ENCODE data around the gene SOX11.

Gene SOX11

GRCh38 chr2:5698134-5698533 is 6.0 kb downstream of the SOX11 start:
- no peak for DNase-seq (ENCODE audit: low read depth)
- TF ChIP-seq, protein P1, sequence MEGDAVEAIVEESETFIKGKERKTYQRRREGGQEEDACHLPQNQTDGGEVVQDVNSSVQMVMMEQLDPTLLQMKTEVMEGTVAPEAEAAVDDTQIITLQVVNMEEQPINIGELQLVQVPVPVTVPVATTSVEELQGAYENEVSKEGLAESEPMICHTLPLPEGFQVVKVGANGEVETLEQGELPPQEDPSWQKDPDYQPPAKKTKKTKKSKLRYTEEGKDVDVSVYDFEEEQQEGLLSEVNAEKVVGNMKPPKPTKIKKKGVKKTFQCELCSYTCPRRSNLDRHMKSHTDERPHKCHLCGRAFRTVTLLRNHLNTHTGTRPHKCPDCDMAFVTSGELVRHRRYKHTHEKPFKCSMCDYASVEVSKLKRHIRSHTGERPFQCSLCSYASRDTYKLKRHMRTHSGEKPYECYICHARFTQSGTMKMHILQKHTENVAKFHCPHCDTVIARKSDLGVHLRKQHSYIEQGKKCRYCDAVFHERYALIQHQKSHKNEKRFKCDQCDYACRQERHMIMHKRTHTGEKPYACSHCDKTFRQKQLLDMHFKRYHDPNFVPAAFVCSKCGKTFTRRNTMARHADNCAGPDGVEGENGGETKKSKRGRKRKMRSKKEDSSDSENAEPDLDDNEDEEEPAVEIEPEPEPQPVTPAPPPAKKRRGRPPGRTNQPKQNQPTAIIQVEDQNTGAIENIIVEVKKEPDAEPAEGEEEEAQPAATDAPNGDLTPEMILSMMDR (IDR thresholded peaks at IDR 0.05; ENCODE audit: low read depth, low read length) = no peak
- no peak for TF ChIP-seq POLR2A (IDR thresholded peaks at IDR 0.05; ENCODE audit: extremely low read depth, insufficient read length)
- TF ChIP-seq MYC (IDR thresholded peaks at IDR 0.05; ENCODE audit: low read depth, low read length) = no peak
- no peak for TF ChIP-seq MAX (IDR thresholded peaks at IDR 0.05; ENCODE audit: low read depth, low read length)
- no peak overlapping the region for H3K4me3 ChIP-seq (ENCODE audit: low read depth, low read length)

DNA sequence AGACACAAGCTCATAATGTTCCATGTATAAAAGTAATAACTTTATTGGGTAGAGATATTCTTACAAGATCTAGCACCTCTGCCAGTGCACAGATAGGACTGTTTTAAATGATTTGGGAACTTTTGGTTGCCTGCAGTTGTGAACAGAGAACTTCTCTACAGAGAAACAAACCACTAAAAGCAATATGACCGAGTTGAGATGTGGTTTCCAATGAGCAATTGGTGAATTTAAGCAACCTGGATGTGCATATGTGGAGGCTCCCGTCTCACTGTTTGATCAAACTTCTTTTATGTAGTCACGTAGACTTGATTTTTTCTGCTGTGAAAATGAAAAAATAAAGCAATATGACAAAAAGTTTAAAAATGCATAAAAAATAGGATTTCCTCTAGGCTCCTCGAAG is 7.8 kb downstream of the SOX11 start:
- H3K4me3 ChIP-seq (ENCODE audit: low read depth, low read length) = no peak overlapping the region
- DNase-seq (ENCODE audit: low read depth) = no peak
- TF ChIP-seq MYC (IDR thresholded peaks at IDR 0.05; ENCODE audit: low read depth, low read length) = no peak
- TF ChIP-seq POLR2A (IDR thresholded peaks at IDR 0.05; ENCODE audit: extremely low read depth, insufficient read length) = no peak
- TF ChIP-seq, protein P1 (IDR thresholded peaks at IDR 0.05; ENCODE audit: low read depth, low read length) = no peak
- no peak for TF ChIP-seq MAX (IDR thresholded peaks at IDR 0.05; ENCODE audit: low read depth, low read length)

DNA sequence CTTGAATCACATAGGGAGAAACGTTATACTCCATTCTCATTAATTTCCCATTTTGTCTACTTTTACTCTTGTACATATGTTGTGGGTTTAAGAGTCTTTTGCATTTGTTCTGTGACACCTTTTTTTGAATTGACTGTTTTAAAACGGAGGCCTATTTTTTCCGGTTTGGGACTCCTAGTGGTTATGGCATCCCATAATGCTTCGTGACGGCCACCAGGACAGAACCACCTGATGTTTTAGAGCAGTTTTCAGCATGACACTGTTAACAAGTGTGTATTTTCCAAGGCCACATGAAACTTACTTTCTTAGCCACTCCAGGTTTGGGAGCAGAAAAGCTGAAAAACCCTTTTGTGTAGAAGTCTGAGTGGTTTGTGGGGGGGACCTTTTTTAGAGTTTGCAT is 8.4 kb downstream of the SOX11 start:
- TF ChIP-seq MAX (IDR thresholded peaks at IDR 0.05; ENCODE audit: low read depth, low read length) = no peak
- no peak for TF ChIP-seq POLR2A (IDR thresholded peaks at IDR 0.05; ENCODE audit: extremely low read depth, insufficient read length)
- TF ChIP-seq MYC (IDR thresholded peaks at IDR 0.05; ENCODE audit: low read depth, low read length) = no peak
- TF ChIP-seq, protein P1 (IDR thresholded peaks at IDR 0.05; ENCODE audit: low read depth, low read length) = no peak
- no peak for DNase-seq (ENCODE audit: low read depth)
- H3K4me3 ChIP-seq (ENCODE audit: low read depth, low read length) = no peak overlapping the region

DNA sequence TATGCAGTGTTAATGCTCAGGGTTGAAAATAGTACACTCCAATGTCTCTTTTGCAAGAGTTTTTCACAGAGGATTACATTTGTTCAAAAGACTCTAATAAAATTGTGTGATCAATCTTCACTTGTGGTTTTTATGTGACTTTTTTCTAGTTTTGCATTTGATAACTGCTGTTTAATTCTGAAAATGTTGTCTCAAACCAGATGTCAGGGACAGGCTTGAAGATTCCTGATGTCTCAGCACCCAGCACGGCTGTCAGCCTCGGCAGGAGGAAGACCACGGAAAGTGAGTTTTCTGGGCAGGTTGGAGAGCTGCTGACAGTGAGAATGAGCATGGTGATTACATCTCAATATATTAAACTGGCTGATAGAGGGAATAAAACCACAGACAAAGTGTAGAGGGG is 9.1 kb downstream of the SOX11 start:
- H3K4me3 ChIP-seq (ENCODE audit: low read depth, low read length) = no peak overlapping the region
- DNase-seq (ENCODE audit: low read depth) = no peak
- no peak for TF ChIP-seq MAX (IDR thresholded peaks at IDR 0.05; ENCODE audit: low read depth, low read length)
- TF ChIP-seq MYC (IDR thresholded peaks at IDR 0.05; ENCODE audit: low read depth, low read length) = no peak
- TF ChIP-seq POLR2A (IDR thresholded peaks at IDR 0.05; ENCODE audit: extremely low read depth, insufficient read length) = no peak
- TF ChIP-seq, protein P1 (IDR thresholded peaks at IDR 0.05; ENCODE audit: low read depth, low read length) = no peak

- H3K4me3 ChIP-seq (ENCODE audit: low read depth, low read length) = no peak overlapping the region
- TF ChIP-seq MAX (IDR thresholded peaks at IDR 0.05; ENCODE audit: low read depth, low read length) = no peak
- no peak for TF ChIP-seq POLR2A (IDR thresholded peaks at IDR 0.05; ENCODE audit: extremely low read depth, insufficient read length)
- TF ChIP-seq MYC (IDR thresholded peaks at IDR 0.05; ENCODE audit: low read depth, low read length) = no peak
- no peak for DNase-seq (ENCODE audit: low read depth)
Measured at GRCh38 chr2:5703166-5703565, 11.0 kb downstream of the SOX11 start.

DNA sequence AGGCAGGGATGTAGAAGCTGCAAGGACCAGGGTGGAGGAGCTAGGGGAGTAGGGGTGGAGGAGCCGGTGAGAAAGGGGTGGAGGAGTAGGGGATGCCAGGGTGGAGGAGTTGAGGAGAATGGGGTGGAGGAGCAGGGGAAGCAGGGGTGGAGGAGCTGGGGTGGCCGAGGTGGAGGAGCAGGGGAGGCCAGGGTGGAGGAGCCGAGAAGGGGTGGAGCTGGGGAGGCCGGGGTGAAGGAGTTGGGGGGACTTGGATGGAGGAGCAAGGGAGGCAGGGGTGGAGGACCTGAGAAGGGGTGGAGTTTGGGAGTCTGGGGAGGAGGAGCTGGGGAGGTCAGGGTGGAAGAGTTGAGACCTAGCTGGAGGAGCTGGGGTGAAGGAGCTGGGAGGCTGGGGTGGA is 13.3 kb downstream of the SOX11 start:
- TF ChIP-seq MAX (IDR thresholded peaks at IDR 0.05; ENCODE audit: low read depth, low read length) (no peak), POLR2A (IDR thresholded peaks at IDR 0.05; ENCODE audit: extremely low read depth, insufficient read length) (no peak), MYC (IDR thresholded peaks at IDR 0.05; ENCODE audit: low read depth, low read length) (no peak)
- TF ChIP-seq, protein P1 (IDR thresholded peaks at IDR 0.05; ENCODE audit: low read depth, low read length) = no peak
- no peak for DNase-seq (ENCODE audit: low read depth)
- H3K4me3 ChIP-seq (ENCODE audit: low read depth, low read length) = no peak overlapping the region

Data from NB4 (cell line).